HCT116 (cell line): ENCODE measurements around the gene RCVRN.

ENCODE experiments used
- CTCF ChIP-seq, 3 experiments: fragments of 200-600 bp in 1 of 3; sonication (generic) in 1 of 3; IDR thresholded peaks in 2 of 3; conservative IDR thresholded peaks in 1 of 3; 2 replicates each; pipeline ENCODE4 v1.5.1; 2012 to 2017; ENCODE audit warnings: low read depth in 2 of 3, low read length in 2 of 3, antibody characterized with exemption in 1 of 3, borderline replicate concordance in 1 of 3, control low read depth in 1 of 3, mild to moderate bottlenecking in 1 of 3, mixed read lengths in 1 of 3, mixed run types in 1 of 3, moderate library complexity in 1 of 3; ENCODE audit not compliant: insufficient read depth in 1 of 3
- EGR1 ChIP-seq: IDR thresholded peaks from 2 replicates; pipeline ENCODE4 v1.6.1; 2012; ENCODE audit warnings: low read depth
- EZH2 ChIP-seq: fragments of 200-600 bp; sonication (generic); IDR thresholded peaks from 2 replicates; pipeline ENCODE4 v1.6.1; 2017; ENCODE audit warnings: antibody characterized with exemption, mixed run types
- EZH2phosphoT487 ChIP-seq: fragments of 200-600 bp; IDR thresholded peaks from 2 replicates; pipeline ENCODE4 v1.6.1; 2018; ENCODE audit warnings: antibody characterized with exemption, borderline replicate concordance
- POLR2A ChIP-seq: IDR thresholded peaks from 2 replicates; pipeline ENCODE4 v1.7.0; 2011; ENCODE audit warnings: borderline replicate concordance; ENCODE audit not compliant: insufficient read depth, insufficient read length; ENCODE audit errors: extremely low read depth
- POLR2AphosphoS5 ChIP-seq: IDR thresholded peaks from 2 replicates; pipeline ENCODE4 v1.6.1; 2011; ENCODE audit warnings: mild to moderate bottlenecking, low read depth, low read length, moderate library complexity
- SRF ChIP-seq: IDR thresholded peaks from 2 replicates; pipeline ENCODE4 v1.6.1; 2012; ENCODE audit warnings: low read depth
- TF ChIP-seq, protein P1 (sequence below): IDR thresholded peaks from 2 replicates; pipeline ENCODE4 v1.6.1; 2012; ENCODE audit warnings: low read depth

GRCh38 chr17:9859781-9860180 lies 45.3 kb downstream of the RCVRN start:
- no peak for TF ChIP-seq EZH2phosphoT487
- no peak for TF ChIP-seq POLR2AphosphoS5
- TF ChIP-seq SRF, result no peak
- no peak for TF ChIP-seq CTCF (IDR thresholded peaks at IDR 0.05 in 2 of 3, conservative IDR thresholded peaks at IDR 0.05 in 1 of 3; ENCODE audit: borderline replicate concordance in 1 of 3, insufficient read depth in 1 of 3, low read depth in 2 of 3, low read length in 2 of 3)
- TF ChIP-seq EZH2, result no peak
- no peak for TF ChIP-seq EGR1
- no peak for TF ChIP-seq POLR2A
- TF ChIP-seq, protein P1, sequence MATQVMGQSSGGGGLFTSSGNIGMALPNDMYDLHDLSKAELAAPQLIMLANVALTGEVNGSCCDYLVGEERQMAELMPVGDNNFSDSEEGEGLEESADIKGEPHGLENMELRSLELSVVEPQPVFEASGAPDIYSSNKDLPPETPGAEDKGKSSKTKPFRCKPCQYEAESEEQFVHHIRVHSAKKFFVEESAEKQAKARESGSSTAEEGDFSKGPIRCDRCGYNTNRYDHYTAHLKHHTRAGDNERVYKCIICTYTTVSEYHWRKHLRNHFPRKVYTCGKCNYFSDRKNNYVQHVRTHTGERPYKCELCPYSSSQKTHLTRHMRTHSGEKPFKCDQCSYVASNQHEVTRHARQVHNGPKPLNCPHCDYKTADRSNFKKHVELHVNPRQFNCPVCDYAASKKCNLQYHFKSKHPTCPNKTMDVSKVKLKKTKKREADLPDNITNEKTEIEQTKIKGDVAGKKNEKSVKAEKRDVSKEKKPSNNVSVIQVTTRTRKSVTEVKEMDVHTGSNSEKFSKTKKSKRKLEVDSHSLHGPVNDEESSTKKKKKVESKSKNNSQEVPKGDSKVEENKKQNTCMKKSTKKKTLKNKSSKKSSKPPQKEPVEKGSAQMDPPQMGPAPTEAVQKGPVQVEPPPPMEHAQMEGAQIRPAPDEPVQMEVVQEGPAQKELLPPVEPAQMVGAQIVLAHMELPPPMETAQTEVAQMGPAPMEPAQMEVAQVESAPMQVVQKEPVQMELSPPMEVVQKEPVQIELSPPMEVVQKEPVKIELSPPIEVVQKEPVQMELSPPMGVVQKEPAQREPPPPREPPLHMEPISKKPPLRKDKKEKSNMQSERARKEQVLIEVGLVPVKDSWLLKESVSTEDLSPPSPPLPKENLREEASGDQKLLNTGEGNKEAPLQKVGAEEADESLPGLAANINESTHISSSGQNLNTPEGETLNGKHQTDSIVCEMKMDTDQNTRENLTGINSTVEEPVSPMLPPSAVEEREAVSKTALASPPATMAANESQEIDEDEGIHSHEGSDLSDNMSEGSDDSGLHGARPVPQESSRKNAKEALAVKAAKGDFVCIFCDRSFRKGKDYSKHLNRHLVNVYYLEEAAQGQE, result no peak
